Measurements from ENCODE around the gene CREG1. TPM values are rescaled to one million over a fixed set of nuclear protein-coding genes. Genes with fewer than 3 reads are reported as not detected.
A peak's percentile ranks its signal among the peaks of the same experiment; 100 is the strongest.

Gene CREG1
- 51.1 and 102 TPM in 2 replicates for total RNA-seq (2014; rRNA removed; shearing (Covaris generic); ENCODE audit: low replicate concordance)

GRCh38 chr1:167553136-167554027 is at the start of gene CREG1:
CREG1 (minus strand) TSS chr1:167553762.
- Histone ChIP-seq H4K20me1 (ENCODE audit: insufficient read depth, low read depth, low read length) (peaks cover 4% of the 10 kb centered on the region; the same call in 1 of the 2 replicates), H3K9me2 (replicated peaks; ENCODE audit: insufficient read depth, low read length) (no peaks in the 10 kb centered on the region), H3K9me3 (ENCODE audit: low read length) (no peaks in the 10 kb centered on the region), H3K36me3 (ENCODE audit: insufficient read depth, low read length) (peaks cover under 1% of the 10 kb centered on the region; the same call in 1 of the 2 replicates), H3K4me3 (ENCODE audit: low read length) (peak within 1 kb of the TSS; percentile 82), H2AFZ (ENCODE audit: low read length) (peak within 1 kb of the TSS; percentile 92), H3K27me3 (ENCODE audit: low read length) (no peaks in the 10 kb centered on the region), H3K4me1 (ENCODE audit: low read length) (peaks cover 55% of the 10 kb centered on the region), H3K4me2 (ENCODE audit: low read depth, low read length, poor library complexity, severe bottlenecking) (peak within 1 kb of the TSS; percentile 94), H3K79me2 (ENCODE audit: low read length) (peaks cover 48% of the 10 kb centered on the region), H3K27ac (ENCODE audit: low read length) (peak within 1 kb of the TSS; percentile 73), H3K9ac (ENCODE audit: low read length) (peak within 1 kb of the TSS; percentile 86)
- peak; percentile 96 for DNase-seq

DNA sequence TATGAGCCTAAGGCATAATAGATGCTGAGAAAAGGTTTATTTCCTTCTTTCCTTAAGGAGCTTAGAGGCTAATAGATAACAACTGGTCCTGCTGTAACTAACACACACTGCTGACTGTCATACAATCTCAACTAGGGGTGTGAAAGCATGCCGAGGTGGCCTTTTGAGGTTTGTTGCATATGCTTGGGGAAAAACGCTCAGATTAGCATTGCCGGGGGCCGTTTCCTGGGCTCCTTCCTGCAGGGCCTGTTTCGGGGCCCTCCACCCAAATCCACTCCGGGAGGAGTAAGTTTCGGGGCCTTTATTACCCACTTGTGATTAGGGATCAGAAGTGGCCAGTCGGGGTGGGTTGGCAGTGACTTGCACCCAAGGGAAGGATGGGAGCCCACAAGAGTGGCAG is 49.3 kb upstream of the CREG1 start:
- H3K9me2 ChIP-seq (replicated peaks; ENCODE audit: insufficient read depth, low read length): no peaks in the 10 kb centered on the region
- no peak for DNase-seq
- no peak overlapping the region for H3K4me2 ChIP-seq (ENCODE audit: low read depth, low read length, poor library complexity, severe bottlenecking)
- H2AFZ ChIP-seq (ENCODE audit: low read length): no peak overlapping the region
- no peaks in the 10 kb centered on the region for H3K79me2 ChIP-seq (ENCODE audit: low read length)
- no peaks in the 10 kb centered on the region; the same call in 1 of the 2 replicates for H3K27me3 ChIP-seq (ENCODE audit: low read length)
- H4K20me1 ChIP-seq (ENCODE audit: insufficient read depth, low read depth, low read length): no peaks in the 10 kb centered on the region
- H3K9ac ChIP-seq (ENCODE audit: low read length): no peak overlapping the region
- H3K27ac ChIP-seq (ENCODE audit: low read length): no peak overlapping the region
- H3K9me3 ChIP-seq (ENCODE audit: low read length): peaks cover 3% of the 10 kb centered on the region; the same call in 1 of the 2 replicates
- peaks cover 40% of the 10 kb centered on the region for H3K4me1 ChIP-seq (ENCODE audit: low read length)
- no peaks in the 10 kb centered on the region; the same call in 1 of the 2 replicates for H3K36me3 ChIP-seq (ENCODE audit: insufficient read depth, low read length)
- H3K4me3 ChIP-seq (ENCODE audit: low read length): no peak overlapping the region

DNA sequence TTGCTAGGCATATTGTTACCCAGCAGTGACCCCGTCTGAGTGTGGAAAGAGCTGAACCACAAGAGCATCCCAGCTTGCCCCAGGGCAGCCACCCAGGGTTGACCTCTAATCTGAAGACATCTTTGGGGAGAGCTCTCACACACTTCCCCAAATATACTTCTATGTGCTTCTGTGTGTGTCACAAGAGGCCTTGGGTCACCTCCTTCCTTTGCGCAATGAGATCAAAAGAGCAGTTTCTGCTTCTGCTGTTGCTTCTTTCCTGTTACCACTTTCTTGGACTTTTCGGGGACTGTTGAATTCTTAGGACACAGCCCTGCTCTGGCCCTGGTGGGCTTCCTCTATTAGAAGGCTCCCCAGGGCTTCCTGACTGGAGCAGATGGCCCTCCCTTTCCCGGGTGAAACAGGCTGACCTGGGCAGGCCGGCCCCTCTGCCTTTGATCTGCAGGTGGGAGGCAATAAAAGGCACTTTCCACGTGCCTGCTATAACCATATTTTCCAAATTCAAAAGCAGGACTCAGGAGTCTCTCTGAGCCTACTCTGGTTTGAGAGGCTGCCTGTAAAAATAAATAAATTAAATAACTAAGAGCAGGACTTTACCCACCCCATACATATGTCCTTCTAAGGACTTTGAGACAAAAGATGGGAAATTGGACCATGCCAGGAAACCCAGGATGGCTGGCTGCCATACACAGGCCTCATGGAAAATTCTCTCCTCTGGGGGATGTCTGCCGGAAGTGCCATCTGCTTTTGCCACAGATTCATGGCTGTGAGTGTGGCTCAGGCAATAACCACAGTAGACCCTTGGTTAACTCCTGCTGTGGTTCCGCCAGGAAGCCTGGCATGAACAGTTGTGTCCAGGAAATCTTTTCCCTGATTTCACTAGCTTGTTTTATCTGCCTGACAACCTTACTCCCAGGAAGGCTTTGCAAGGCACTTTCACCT is 48.2 kb upstream of the CREG1 start:
- Histone ChIP-seq H3K9ac (ENCODE audit: low read length) (peak overlapping the region; percentile 55), H3K4me2 (ENCODE audit: low read depth, low read length, poor library complexity, severe bottlenecking) (peak overlapping the region; percentile 58), H3K9me3 (ENCODE audit: low read length) (no peaks in the 10 kb centered on the region), H3K27me3 (ENCODE audit: low read length) (no peaks in the 10 kb centered on the region), H3K36me3 (ENCODE audit: insufficient read depth, low read length) (no peaks in the 10 kb centered on the region), H4K20me1 (ENCODE audit: insufficient read depth, low read depth, low read length) (no peaks in the 10 kb centered on the region), H3K4me1 (ENCODE audit: low read length) (peaks cover 41% of the 10 kb centered on the region), H2AFZ (ENCODE audit: low read length) (peak overlapping the region; percentile 90; the same call in 1 of the 2 replicates), H3K79me2 (ENCODE audit: low read length) (no peaks in the 10 kb centered on the region), H3K4me3 (ENCODE audit: low read length) (no peak overlapping the region), H3K9me2 (replicated peaks; ENCODE audit: insufficient read depth, low read length) (no peaks in the 10 kb centered on the region), H3K27ac (ENCODE audit: low read length) (peak overlapping the region; percentile 46)
- DNase-seq: peak; percentile 81

- peak; percentile 82 for DNase-seq
- Histone ChIP-seq H3K4me3 (ENCODE audit: low read length) (no peak overlapping the region), H2AFZ (ENCODE audit: low read length) (no peak overlapping the region), H3K9me3 (ENCODE audit: low read length) (no peaks in the 10 kb centered on the region), H3K36me3 (ENCODE audit: insufficient read depth, low read length) (no peaks in the 10 kb centered on the region), H3K27me3 (ENCODE audit: low read length) (no peaks in the 10 kb centered on the region), H3K27ac (ENCODE audit: low read length) (peak overlapping the region; percentile 46), H3K9me2 (replicated peaks; ENCODE audit: insufficient read depth, low read length) (no peaks in the 10 kb centered on the region), H3K9ac (ENCODE audit: low read length) (peak overlapping the region; percentile 34; the same call in 1 of the 2 replicates), H3K79me2 (ENCODE audit: low read length) (no peaks in the 10 kb centered on the region), H3K4me2 (ENCODE audit: low read depth, low read length, poor library complexity, severe bottlenecking) (peak overlapping the region; percentile 53), H3K4me1 (ENCODE audit: low read length) (peaks cover 41% of the 10 kb centered on the region), H4K20me1 (ENCODE audit: insufficient read depth, low read depth, low read length) (no peaks in the 10 kb centered on the region)
Observed at GRCh38 chr1:167599957-167600581, 46.5 kb upstream of the CREG1 start.

GRCh38 chr1:167594822-167595221 is 41.3 kb upstream of the CREG1 start:
- Histone ChIP-seq H3K79me2 (ENCODE audit: low read length) (no peaks in the 10 kb centered on the region), H3K36me3 (ENCODE audit: insufficient read depth, low read length) (no peaks in the 10 kb centered on the region), H3K27ac (ENCODE audit: low read length) (no peak overlapping the region), H3K4me1 (ENCODE audit: low read length) (peaks cover 16% of the 10 kb centered on the region), H3K9me3 (ENCODE audit: low read length) (no peaks in the 10 kb centered on the region), H3K9ac (ENCODE audit: low read length) (no peak overlapping the region), H3K4me2 (ENCODE audit: low read depth, low read length, poor library complexity, severe bottlenecking) (no peak overlapping the region), H3K9me2 (replicated peaks; ENCODE audit: insufficient read depth, low read length) (no peaks in the 10 kb centered on the region), H4K20me1 (ENCODE audit: insufficient read depth, low read depth, low read length) (no peaks in the 10 kb centered on the region), H3K27me3 (ENCODE audit: low read length) (no peaks in the 10 kb centered on the region), H2AFZ (ENCODE audit: low read length) (no peak overlapping the region), H3K4me3 (ENCODE audit: low read length) (no peak overlapping the region)
- no peak for DNase-seq

DNA sequence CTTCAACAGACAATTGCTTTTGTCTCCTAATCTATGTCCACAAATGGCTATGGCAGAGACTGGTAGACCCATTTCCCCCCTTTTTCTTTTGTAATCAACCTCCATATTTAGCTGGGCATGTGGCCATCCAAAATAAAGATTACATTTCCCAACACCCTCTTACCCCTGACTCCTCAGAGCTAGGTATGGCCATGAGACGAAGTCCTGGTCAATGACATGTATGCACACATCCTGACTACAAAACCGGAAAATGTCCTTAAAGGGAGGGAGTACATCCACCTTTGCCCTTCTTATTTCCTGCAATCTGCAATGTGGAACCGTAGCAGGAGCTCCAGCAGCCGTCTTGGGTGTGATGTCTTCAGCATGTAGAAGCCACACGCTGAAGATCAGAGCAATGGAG is 40.3 kb upstream of the CREG1 start:
- no peak for DNase-seq
- Histone ChIP-seq H3K36me3 (ENCODE audit: insufficient read depth, low read length) (no peaks in the 10 kb centered on the region), H3K9ac (ENCODE audit: low read length) (no peak overlapping the region), H3K4me1 (ENCODE audit: low read length) (peaks cover 13% of the 10 kb centered on the region), H3K27ac (ENCODE audit: low read length) (no peak overlapping the region), H2AFZ (ENCODE audit: low read length) (no peak overlapping the region), H3K9me3 (ENCODE audit: low read length) (no peaks in the 10 kb centered on the region), H3K79me2 (ENCODE audit: low read length) (no peaks in the 10 kb centered on the region), H3K9me2 (replicated peaks; ENCODE audit: insufficient read depth, low read length) (no peaks in the 10 kb centered on the region), H4K20me1 (ENCODE audit: insufficient read depth, low read depth, low read length) (no peaks in the 10 kb centered on the region), H3K4me3 (ENCODE audit: low read length) (no peak overlapping the region), H3K27me3 (ENCODE audit: low read length) (no peaks in the 10 kb centered on the region), H3K4me2 (ENCODE audit: low read depth, low read length, poor library complexity, severe bottlenecking) (no peak overlapping the region)

DNA sequence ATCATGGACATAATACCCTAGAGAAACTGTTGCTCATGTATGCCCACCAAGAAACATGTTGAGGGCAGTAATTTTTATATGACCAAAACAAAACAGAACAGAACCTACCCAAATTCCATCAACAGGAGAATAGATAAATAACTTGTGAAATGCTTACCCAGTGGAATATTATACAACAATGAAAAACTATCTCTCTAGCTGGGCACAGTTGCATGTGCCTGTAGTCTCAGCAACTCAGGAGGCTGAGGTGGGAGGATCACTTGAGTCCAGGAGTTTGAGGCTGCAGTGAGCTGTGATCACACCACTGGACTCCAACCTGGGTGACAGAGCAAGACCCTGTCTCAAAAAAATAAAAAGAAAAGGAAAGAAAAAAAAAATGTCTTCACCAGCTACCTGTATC is 38.9 kb upstream of the CREG1 start:
- Histone ChIP-seq H4K20me1 (ENCODE audit: insufficient read depth, low read depth, low read length) (no peaks in the 10 kb centered on the region), H3K9me2 (replicated peaks; ENCODE audit: insufficient read depth, low read length) (no peaks in the 10 kb centered on the region), H3K9ac (ENCODE audit: low read length) (no peak overlapping the region), H3K27me3 (ENCODE audit: low read length) (no peaks in the 10 kb centered on the region), H3K4me3 (ENCODE audit: low read length) (no peak overlapping the region), H3K4me2 (ENCODE audit: low read depth, low read length, poor library complexity, severe bottlenecking) (no peak overlapping the region), H3K36me3 (ENCODE audit: insufficient read depth, low read length) (no peaks in the 10 kb centered on the region), H3K4me1 (ENCODE audit: low read length) (peaks cover 11% of the 10 kb centered on the region), H3K79me2 (ENCODE audit: low read length) (no peaks in the 10 kb centered on the region), H3K27ac (ENCODE audit: low read length) (no peak overlapping the region), H3K9me3 (ENCODE audit: low read length) (no peaks in the 10 kb centered on the region), H2AFZ (ENCODE audit: low read length) (no peak overlapping the region)
- DNase-seq: no peak

Measured in Karpas-422 (cell line).